CD4-positive, alpha-beta memory T cell (primary cell): ENCODE measurements around the gene PRKACG. TPM values are rescaled to one million over a fixed set of nuclear protein-coding genes. Genes with fewer than 3 reads are reported as not detected.
A peak's percentile ranks its signal among the peaks of the same experiment; 100 is the strongest.

Experiments
- CTCF ChIA-PET: fragments of 350-600 bp; sonication (Branson Sonifier 250); formaldehyde crosslinking; loops from one replicate; lab custom pipeline; 2021; ENCODE audit warnings: inconsistent platforms; ENCODE audit not compliant: partially characterized antibody; lab: Charles Lee
- POLR2A ChIA-PET: fragments of 350-600 bp; sonication (Branson Sonifier 250); formaldehyde crosslinking; loops from one replicate; lab custom pipeline; 2021; ENCODE audit not compliant: partially characterized antibody; lab: Charles Lee
- DNase-seq, 5 donors: peaks; one replicate each; pipeline versions ENCODE4 v3.0.0 to v3.0.0-alpha.2; 2020 to 2022; ENCODE audit warnings: mixed read lengths in 1 of 5
- H3K27ac ChIP-seq: one replicate; pipeline ENCODE4 v1.7.0; 2013; ENCODE audit warnings: low read depth, low read length
- H3K27me3 ChIP-seq: 2 replicates; pipeline ENCODE4 v1.7.0; 2013; ENCODE audit warnings: mild to moderate bottlenecking, low read length, moderate library complexity; ENCODE audit not compliant: insufficient read depth
- H3K36me3 ChIP-seq: 2 replicates; pipeline ENCODE4 v1.7.0; 2013; ENCODE audit warnings: mild to moderate bottlenecking, low read length, moderate library complexity; ENCODE audit not compliant: insufficient read depth
- H3K4me1 ChIP-seq: 2 replicates; pipeline ENCODE4 v1.7.0; 2013; ENCODE audit warnings: mild to moderate bottlenecking, low read length, moderate library complexity; ENCODE audit not compliant: insufficient read depth
- H3K4me3 ChIP-seq, 2 donors: one replicate each; pipeline ENCODE4 v1.7.0; 2013; ENCODE audit warnings: low read length in 2 of 2, mild to moderate bottlenecking in 1 of 2
- H3K9me3 ChIP-seq, 2 donors: one replicate each; pipeline ENCODE4 v1.7.0; 2013; ENCODE audit warnings: low read length in 2 of 2, control low read depth in 1 of 2; ENCODE audit not compliant: control insufficient read depth in 1 of 2
- H3K27ac Mint-ChIP-seq, 7 donors: one replicate each; pipeline ENCODE4 v1.8.0; 2020 to 2021; ENCODE audit warnings: mixed read lengths in 7 of 7, mild to moderate bottlenecking in 6 of 7, inconsistent platforms in 3 of 7, moderate library complexity in 3 of 7
- H3K27me3 Mint-ChIP-seq, 2 donors: one replicate each; pipeline ENCODE4 v1.8.0; 2020 to 2021; ENCODE audit warnings: mixed read lengths in 2 of 2
- H3K36me3 Mint-ChIP-seq, 2 donors: one replicate each; pipeline ENCODE4 v1.8.0; 2020 to 2021; ENCODE audit warnings: mixed read lengths in 2 of 2, inconsistent platforms in 1 of 2, mild to moderate bottlenecking in 1 of 2
- H3K4me1 Mint-ChIP-seq, 4 donors: one replicate each; pipeline ENCODE4 v1.8.0; 2020 to 2021; ENCODE audit warnings: mixed read lengths in 4 of 4, mild to moderate bottlenecking in 1 of 4
- H3K4me3 Mint-ChIP-seq, 8 donors: one replicate each; pipeline ENCODE4 v1.8.0; 2020 to 2021; ENCODE audit warnings: mixed read lengths in 8 of 8, mild to moderate bottlenecking in 7 of 8, moderate library complexity in 6 of 8, inconsistent platforms in 3 of 8
- H3K9me3 Mint-ChIP-seq, 8 donors: one replicate each; pipeline ENCODE4 v1.8.0; 2020 to 2021; ENCODE audit warnings: mixed read lengths in 8 of 8, mild to moderate bottlenecking in 5 of 8, inconsistent platforms in 3 of 8, moderate library complexity in 1 of 8
- intact Hi-C: fragments of 100-400 bp; cut with micrococcal nuclease; formaldehyde crosslinking; loops from one replicate; pipeline ENCODE4 v1.15.1; 2023
- polyA plus RNA-seq, 2 donors: library from polyadenylated mRNA; unstranded; fragments of 300-500 nt; fragmentation: Illumina TruSeq; gene quantifications; one replicate each; pipeline ENCODE4 v1.2.3, GENCODE V29; 2021
- total RNA-seq, 2 experiments: library from RNA; stranded (reverse); gene quantifications; one replicate each; pipeline ENCODE4 v1.2.3, GENCODE V29; 2021

PRKACG gene
- total and polyA plus RNA-seq, 4 experiments from 2014 or later: not detected

DNA sequence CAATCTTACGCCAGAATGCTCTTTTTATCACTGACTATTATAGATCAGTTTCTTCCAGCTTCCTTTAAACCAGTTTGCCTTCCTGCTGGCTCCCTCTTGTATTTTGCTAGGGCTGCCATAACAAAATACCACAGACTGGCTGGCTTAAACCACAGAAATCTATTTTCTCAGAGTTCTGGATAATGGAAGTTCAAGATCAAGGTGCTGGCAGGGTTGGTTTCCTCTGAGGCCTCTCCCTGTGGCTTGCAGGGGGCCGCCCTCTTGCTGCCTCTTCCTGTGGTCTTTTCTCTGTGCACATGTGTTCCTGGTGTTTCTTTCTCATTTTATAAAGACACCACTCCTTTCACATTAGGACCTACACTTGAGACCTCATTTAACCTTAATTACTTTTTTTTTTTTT is 14.8 kb upstream of the PRKACG start:
- no peaks in the 10 kb centered on the region for H3K27me3 Mint-ChIP-seq
- DNase-seq: peak; percentile 62 to 79 (median 65)
- Histone ChIP-seq H3K27me3 (no peaks in the 10 kb centered on the region), H3K4me1 (peaks cover 49% of the 10 kb centered on the region), H3K9me3 (no peaks in the 10 kb centered on the region), H3K27ac (no peak overlapping the region), H3K4me3 (no peak overlapping the region), H3K36me3 (no peaks in the 10 kb centered on the region)
- peaks cover 27 to 52% (median 41%) of the 10 kb centered on the region in 4 donors for H3K4me1 Mint-ChIP-seq
- H3K27ac Mint-ChIP-seq: peak overlapping the region in 6 of 7 donors; percentile 6 to 73 (median 40)
- no peaks in the 10 kb centered on the region for H3K36me3 Mint-ChIP-seq
- H3K4me3 Mint-ChIP-seq: peak overlapping the region in 7 of 8 donors; percentile 29 to 80 (median 60)
- POLR2A ChIA-PET: interaction anchor here (1.6 to 1.9 kb wide), 2 partner anchors 8 to 248 kb away, joined by 5 read pairs; a partner anchor contains a TSS
- peaks cover 0 to 10% (median 6%) of the 10 kb centered on the region in 8 donors for H3K9me3 Mint-ChIP-seq
- CTCF ChIA-PET: interaction anchor here (0.9 to 1.8 kb wide), 12 partner anchors 7 to 445 kb away, joined by 3 to 11 read pairs (median 4); partner anchors contain the start of gene FXN
- intact Hi-C loops: no loop called here

DNA sequence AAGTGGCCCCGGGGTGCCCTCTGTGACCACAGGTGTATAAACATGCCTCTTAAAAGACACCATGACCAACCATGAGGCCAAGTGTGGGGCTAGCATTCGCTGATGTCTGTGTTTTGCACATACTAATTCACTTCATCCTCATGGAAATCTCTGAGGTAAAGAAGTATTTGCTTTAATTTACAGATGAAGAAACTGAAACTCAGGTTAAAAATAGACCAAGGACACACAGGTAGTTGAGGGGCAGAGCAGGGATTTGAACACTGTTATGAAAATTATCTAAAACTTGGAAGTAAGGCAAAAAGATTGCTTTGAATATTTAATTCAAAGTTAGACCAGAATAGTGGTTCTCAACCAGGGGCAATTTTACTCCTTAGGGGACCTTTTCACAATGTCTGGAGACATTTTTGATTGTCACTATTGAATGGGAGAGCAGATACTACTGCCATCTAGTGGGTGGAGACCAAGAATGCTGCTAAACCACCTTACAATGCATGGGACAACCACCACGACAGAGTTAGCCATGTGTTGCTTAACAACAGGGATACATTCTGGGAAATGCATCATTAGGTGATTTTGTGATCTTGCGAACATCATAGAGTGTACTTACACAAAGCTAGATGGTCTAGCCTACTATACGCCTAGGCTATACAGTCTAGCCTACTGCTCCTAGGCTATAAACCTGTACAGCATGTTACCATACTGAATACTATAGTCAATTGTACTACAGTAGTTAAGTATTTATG is 13.6 kb upstream of the PRKACG start:
- no peak overlapping the region for H3K4me3 ChIP-seq
- H3K9me3 ChIP-seq: no peaks in the 10 kb centered on the region
- DNase-seq: peak in 4 of 5 donors; percentile 56 to 63 (median 58)
- peak overlapping the region in 4 of 8 donors; percentile 3 to 64 (median 35) for H3K4me3 Mint-ChIP-seq
- H3K27me3 ChIP-seq: no peaks in the 10 kb centered on the region
- intact Hi-C loops: loop anchor here (1.0 kb wide), 3 partner anchors 8 to 443 kb away; partner anchors contain the start of gene FXN
- ChIA-PET CTCF (interaction anchor here (0.6 to 5.3 kb wide), 13 partner anchors 7 to 444 kb away, joined by 3 to 43 read pairs (median 4); partner anchors contain the start of gene FXN), POLR2A (interaction anchor here (1.4 to 1.9 kb wide), 2 partner anchors 8 to 247 kb away, joined by 3 to 5 read pairs; partner anchors contain the start of gene FXN)
- H3K27ac ChIP-seq: no peak overlapping the region
- peaks cover 0 to 10% (median 6%) of the 10 kb centered on the region in 8 donors for H3K9me3 Mint-ChIP-seq
- H3K4me1 ChIP-seq: peaks cover 49% of the 10 kb centered on the region
- no peaks in the 10 kb centered on the region for H3K36me3 ChIP-seq
- H3K36me3 Mint-ChIP-seq: no peaks in the 10 kb centered on the region
- peak overlapping the region in 5 of 7 donors; percentile 3 to 41 (median 18) for H3K27ac Mint-ChIP-seq
- peaks cover 27 to 55% (median 41%) of the 10 kb centered on the region in 4 donors for H3K4me1 Mint-ChIP-seq
- H3K27me3 Mint-ChIP-seq: no peaks in the 10 kb centered on the region

DNA sequence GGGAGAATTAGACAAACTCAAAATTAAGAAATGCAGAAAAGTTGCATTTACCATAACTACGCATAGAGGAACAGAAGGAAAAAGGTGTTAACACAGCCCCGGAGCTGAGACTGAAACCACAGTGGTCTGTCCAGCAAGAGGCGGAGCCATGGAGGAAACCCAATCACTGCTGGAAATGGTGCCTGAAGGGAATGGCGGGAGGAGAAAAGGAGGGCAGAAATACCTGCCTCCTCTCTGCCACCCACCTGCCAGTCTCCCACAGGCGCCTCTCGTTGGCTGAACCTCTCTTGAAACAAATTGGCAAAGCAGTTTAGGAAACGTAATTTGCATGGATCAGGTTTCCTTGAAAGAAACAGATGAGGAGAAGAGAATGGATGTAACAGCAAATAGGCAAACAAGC is 9.7 kb upstream of the PRKACG start:
- intact Hi-C loops: no loop called here
- no peak overlapping the region for H3K27ac ChIP-seq
- CTCF ChIA-PET: interaction anchor here (1.8 to 5.3 kb wide), 3 partner anchors 11 to 26 kb away, joined by 6 to 43 read pairs (median 7); partner anchors contain the start of gene FXN
- Mint-ChIP-seq H3K4me3 (no peak overlapping the region), H3K9me3 (peaks cover 0 to 2% (median 0%) of the 10 kb centered on the region in 8 donors), H3K27me3 (no peaks in the 10 kb centered on the region), H3K36me3 (no peaks in the 10 kb centered on the region), H3K27ac (peak overlapping the region in 1 of 7 donors; percentile 32), H3K4me1 (peaks cover 28 to 44% (median 37%) of the 10 kb centered on the region in 4 donors)
- no peaks in the 10 kb centered on the region for H3K27me3 ChIP-seq
- H3K4me3 ChIP-seq: no peak overlapping the region
- no peaks in the 10 kb centered on the region for H3K9me3 ChIP-seq
- H3K36me3 ChIP-seq: no peaks in the 10 kb centered on the region
- DNase-seq: no peak
- peaks cover 42% of the 10 kb centered on the region for H3K4me1 ChIP-seq
- POLR2A ChIA-PET: interaction anchor here (2.6 kb wide), 1 partner anchor 12 kb away, joined by 14 read pairs; the partner anchor contains the start of gene FXN

DNA sequence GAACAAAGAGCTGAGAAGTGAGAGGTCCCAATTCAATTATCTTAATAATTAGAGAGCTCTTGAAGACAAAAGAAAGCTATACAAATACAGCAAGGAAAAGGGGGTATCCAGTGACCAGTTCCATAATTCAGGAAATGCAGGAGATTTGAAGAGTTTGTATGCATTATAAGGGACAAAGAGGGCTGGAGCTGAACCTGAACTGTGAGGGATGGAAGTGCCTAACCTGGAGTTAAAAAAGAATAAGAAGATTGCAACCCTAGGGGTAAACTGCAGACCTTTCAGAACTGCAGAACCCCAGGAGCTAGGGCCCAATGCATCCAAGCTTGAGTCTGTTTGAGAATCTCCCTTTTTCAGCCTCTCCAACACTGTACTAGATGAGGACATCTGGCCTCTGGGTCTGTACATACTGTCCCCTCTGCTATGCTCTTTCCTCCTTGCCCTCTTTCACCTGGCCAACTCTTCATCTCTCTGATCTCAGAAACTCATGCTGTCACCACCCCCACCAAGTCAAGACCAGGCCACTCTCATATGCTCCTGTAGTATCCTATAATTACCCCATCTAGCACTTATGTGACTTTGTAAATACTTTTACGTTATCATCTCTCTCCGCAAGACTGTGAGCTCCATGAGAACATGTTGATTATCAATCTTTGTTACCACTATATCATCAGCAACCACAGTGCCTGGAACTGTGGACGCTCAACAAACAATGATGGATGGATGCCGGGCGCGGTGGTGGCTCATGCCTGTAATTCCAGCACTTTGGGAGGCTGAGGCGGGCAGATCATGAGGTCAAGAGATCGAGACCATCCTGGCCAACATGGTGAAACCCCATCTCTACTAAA is 6.6 kb upstream of the PRKACG start:
- Histone ChIP-seq H3K9me3 (no peaks in the 10 kb centered on the region), H3K4me1 (peaks cover 24% of the 10 kb centered on the region), H3K27me3 (no peaks in the 10 kb centered on the region), H3K36me3 (no peaks in the 10 kb centered on the region), H3K4me3 (no peak overlapping the region), H3K27ac (no peak overlapping the region)
- Mint-ChIP-seq H3K9me3 (peaks cover 0 to 3% (median 0%) of the 10 kb centered on the region in 8 donors), H3K27ac (peak overlapping the region; percentile 1 to 86 (median 68)), H3K4me1 (peaks cover 17 to 35% (median 25%) of the 10 kb centered on the region in 4 donors), H3K4me3 (peak overlapping the region in 6 of 8 donors; percentile 7 to 73 (median 58)), H3K27me3 (no peaks in the 10 kb centered on the region), H3K36me3 (no peaks in the 10 kb centered on the region)
- POLR2A ChIA-PET: interaction anchor here (1.0 to 1.8 kb wide), 9 partner anchors 8 to 241 kb away, joined by 3 to 18 read pairs (median 6); partner anchors contain the start of gene FXN
- no peak for DNase-seq
- intact Hi-C loops: loop anchor here (1.0 kb wide), 1 partner anchor 15 kb away; the partner anchor contains the start of gene FXN
- CTCF ChIA-PET: interaction anchor here (0.9 to 2.8 kb wide), 12 partner anchors 8 to 437 kb away, joined by 3 to 40 read pairs (median 4); partner anchors contain the start of gene FXN

DNA sequence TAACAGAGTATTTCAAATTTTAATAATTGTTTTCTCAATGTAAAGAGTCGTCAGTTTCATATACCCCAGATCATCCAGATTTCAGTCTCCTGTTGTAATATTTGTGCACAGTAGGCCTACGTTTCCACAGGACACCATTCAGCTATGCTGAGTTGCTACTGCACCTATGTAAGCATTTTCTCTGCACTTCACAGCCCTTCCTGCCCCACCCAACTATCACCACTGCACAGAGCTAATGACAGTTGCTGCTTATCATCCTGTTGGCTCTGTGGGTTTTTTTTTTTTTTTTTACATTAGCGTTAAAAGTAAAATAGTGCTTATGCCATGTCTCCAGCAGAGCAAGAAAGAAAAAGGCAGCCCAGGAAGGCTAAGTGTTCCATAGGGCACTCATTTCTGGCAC is 5.9 kb upstream of the PRKACG start:
- H3K4me3 Mint-ChIP-seq: peak overlapping the region in 7 of 8 donors; percentile 46 to 73 (median 56)
- H3K27me3 Mint-ChIP-seq: peaks cover under 1 to 2% of the 10 kb centered on the region in 2 donors
- H3K36me3 Mint-ChIP-seq: no peaks in the 10 kb centered on the region
- H3K27ac Mint-ChIP-seq: peak overlapping the region; percentile 0 to 68 (median 26)
- intact Hi-C loops: loop anchor here (1.0 kb wide), 1 partner anchor 15 kb away; the partner anchor contains the start of gene FXN
- no peaks in the 10 kb centered on the region for H3K27me3 ChIP-seq
- peaks cover 0 to 2% (median 0%) of the 10 kb centered on the region in 8 donors for H3K9me3 Mint-ChIP-seq
- H3K9me3 ChIP-seq: no peaks in the 10 kb centered on the region
- peak overlapping the region; percentile 13 for H3K27ac ChIP-seq
- no peak overlapping the region for H3K4me3 ChIP-seq
- H3K36me3 ChIP-seq: no peaks in the 10 kb centered on the region
- ChIA-PET CTCF (interaction anchor here (0.6 to 2.8 kb wide), 13 partner anchors 8 to 436 kb away, joined by 3 to 40 read pairs (median 4); partner anchors contain the start of gene FXN), POLR2A (interaction anchor here (1.0 to 1.8 kb wide), 9 partner anchors 9 to 240 kb away, joined by 3 to 18 read pairs (median 6); partner anchors contain the start of gene FXN)
- peaks cover 17 to 35% (median 25%) of the 10 kb centered on the region in 4 donors for H3K4me1 Mint-ChIP-seq
- peak; percentile 62 to 72 (median 66) for DNase-seq
- H3K4me1 ChIP-seq: peaks cover 24% of the 10 kb centered on the region

DNA sequence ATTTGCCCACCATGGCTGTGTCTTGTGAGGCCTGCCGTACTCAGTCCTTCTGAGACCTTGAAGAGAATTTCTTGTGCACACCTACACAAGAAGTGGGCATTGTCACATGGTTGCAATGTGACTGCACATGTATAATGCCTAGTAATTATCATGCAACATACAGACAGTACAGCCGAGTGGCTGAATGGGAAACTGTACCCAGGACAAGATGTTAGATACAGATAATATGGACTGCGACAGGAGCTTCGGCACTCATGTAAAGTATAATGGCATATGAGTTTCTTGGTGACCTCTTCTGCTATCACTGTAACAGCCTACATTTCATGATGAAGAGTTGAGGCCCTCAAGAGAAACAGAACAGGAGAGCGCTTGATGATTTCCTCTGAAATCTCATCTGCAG is 4.8 kb upstream of the PRKACG start:
- Mint-ChIP-seq H3K9me3 (peaks cover 0 to 1% (median 0%) of the 10 kb centered on the region in 8 donors), H3K4me3 (peak overlapping the region in 2 of 8 donors; percentile 17), H3K27me3 (peaks cover 3 to 4% of the 10 kb centered on the region in 2 donors), H3K4me1 (peaks cover 17 to 35% (median 24%) of the 10 kb centered on the region in 4 donors), H3K36me3 (no peaks in the 10 kb centered on the region), H3K27ac (peak overlapping the region in 2 of 7 donors; percentile 17 to 19)
- DNase-seq: no peak
- Histone ChIP-seq H3K36me3 (no peaks in the 10 kb centered on the region), H3K9me3 (no peaks in the 10 kb centered on the region), H3K4me3 (no peak overlapping the region), H3K27me3 (no peaks in the 10 kb centered on the region), H3K4me1 (peaks cover 24% of the 10 kb centered on the region), H3K27ac (no peak overlapping the region)
- CTCF ChIA-PET: interaction anchor here (2.3 to 2.8 kb wide), 2 partner anchors 10 to 16 kb away, joined by 11 to 40 read pairs; partner anchors contain the start of gene FXN
- POLR2A ChIA-PET: interaction anchor here (1.5 kb wide), 1 partner anchor 10 kb away, joined by 5 read pairs; no protein-coding TSS in a partner anchor
- intact Hi-C loops: no loop called here
